Naive thymus-derived CD8-positive, alpha-beta T cell (primary cell): Measurements from ENCODE around the gene DEFB131A. TPM values are rescaled to one million over a fixed set of nuclear protein-coding genes. Genes with fewer than 3 reads are reported as not detected.
"Not testable (repeated sequence)": the region's sequence is repeated elsewhere in the genome, so short reads cannot be mapped to it uniquely, and the experiment has no call there.

Experiments
- ATAC-seq, 2 donors: fragments of 150-1000 bp; cut with Tn5 transposase in 1 of 2; sonication (Bioruptor Pico), chemical (Tn5 transposase) in 1 of 2; 1 replicate in 1 of 2; 2 replicates in 1 of 2; pipeline ENCODE4 v1.10.0; 2021; ENCODE audit warnings: mild to moderate bottlenecking in 2 of 2, moderate library complexity in 2 of 2
- POLR2A ChIA-PET: fragments of 350-600 bp; sonication (Branson Sonifier 250); formaldehyde crosslinking; loops from one replicate; lab custom pipeline; 2021; ENCODE audit warnings: antibody characterized with exemption; lab: Charles Lee
- DNase-seq, 10 donors: peaks; one replicate each; pipeline versions ENCODE4 v3.0.0 to v3.0.0-alpha.2; 2020 to 2022
- H3K27ac Mint-ChIP-seq, 10 donors: one replicate each; pipeline ENCODE4 v1.8.0; 2020 to 2022; ENCODE audit warnings: mild to moderate bottlenecking in 10 of 10, mixed read lengths in 10 of 10, moderate library complexity in 4 of 10, inconsistent platforms in 1 of 10
- H3K27me3 Mint-ChIP-seq, 5 donors: one replicate each; pipeline ENCODE4 v1.8.0; 2021 to 2022; ENCODE audit warnings: mixed read lengths in 5 of 5
- H3K36me3 Mint-ChIP-seq, 3 donors: one replicate each; pipeline ENCODE4 v1.8.0; 2020 to 2022; ENCODE audit warnings: mixed read lengths in 3 of 3, mild to moderate bottlenecking in 2 of 3, inconsistent platforms in 1 of 3
- H3K4me1 Mint-ChIP-seq, 4 donors: one replicate each; pipeline ENCODE4 v1.8.0; 2021 to 2022; ENCODE audit warnings: mixed read lengths in 4 of 4
- H3K4me3 Mint-ChIP-seq, 10 donors: one replicate each; pipeline ENCODE4 v1.8.0; 2020 to 2022; ENCODE audit warnings: mild to moderate bottlenecking in 10 of 10, mixed read lengths in 10 of 10, moderate library complexity in 6 of 10, inconsistent platforms in 1 of 10
- H3K9me3 Mint-ChIP-seq, 9 donors: one replicate each; pipeline ENCODE4 v1.8.0; 2020 to 2022; ENCODE audit warnings: mixed read lengths in 9 of 9, mild to moderate bottlenecking in 3 of 9, inconsistent platforms in 1 of 9, moderate library complexity in 1 of 9
- polyA plus RNA-seq, 3 donors: library from polyadenylated mRNA; unstranded; fragments of 300-500 nt; fragmentation: Illumina TruSeq; gene quantifications; one replicate each; pipeline ENCODE4 v1.2.3, GENCODE V29; 2021
- total RNA-seq, 8 experiments: library from RNA in 2 of 8; stranded (reverse) in 2 of 8; gene quantifications; one replicate each; pipeline ENCODE4 v1.2.3 and lab custom pipeline; 2021 to 2026

DEFB131A gene
- total and polyA plus RNA-seq, 5 experiments from 2014 or later, result not detected

GRCh38 chr4:9498468-9499040 lies 54.3 kb downstream of the DEFB131A start:
- H3K4me1 Mint-ChIP-seq, POLR2A ChIA-PET, H3K27ac Mint-ChIP-seq, H3K9me3 Mint-ChIP-seq, ATAC-seq, DNase-seq, H3K36me3 Mint-ChIP-seq: not testable (repeated sequence)
- Mint-ChIP-seq H3K4me3 (peak overlapping the region in 2 of 10 donors; percentile 43 to 50), H3K27me3 (peaks cover 2 to 36% (median 24%) of the 10 kb centered on the region in 5 donors)

GRCh38 chr4:9499974-9500487 lies 55.8 kb downstream of the DEFB131A start:
- H3K4me3 Mint-ChIP-seq, ATAC-seq, H3K4me1 Mint-ChIP-seq, H3K36me3 Mint-ChIP-seq, DNase-seq, H3K9me3 Mint-ChIP-seq, H3K27ac Mint-ChIP-seq, POLR2A ChIA-PET: not testable (repeated sequence)
- peaks cover 2 to 32% (median 23%) of the 10 kb centered on the region in 5 donors for H3K27me3 Mint-ChIP-seq

Other genes with a start within 250 kb of the DEFB131A start
- gene USP17L10, start 233.8 kb upstream of the DEFB131A start, total RNA-seq, result not detected
- gene USP17L10, start 233.8 kb upstream of the DEFB131A start, polyA plus RNA-seq, result not detected
- not detected for gene USP17L11, start 229.0 kb upstream of the DEFB131A start, total RNA-seq
- gene USP17L11, start 229.0 kb upstream of the DEFB131A start, polyA plus RNA-seq, result not detected
- not detected for gene USP17L12, start 224.3 kb upstream of the DEFB131A start, total RNA-seq
- gene USP17L12, start 224.3 kb upstream of the DEFB131A start, polyA plus RNA-seq, result not detected
- not detected for gene USP17L13, start 219.5 kb upstream of the DEFB131A start, total RNA-seq
- gene USP17L13, start 219.5 kb upstream of the DEFB131A start, polyA plus RNA-seq, result not detected
- gene USP17L15, start 210.0 kb upstream of the DEFB131A start, total RNA-seq, result not detected
- not detected for gene USP17L15, start 210.0 kb upstream of the DEFB131A start, polyA plus RNA-seq
- gene USP17L17, start 200.5 kb upstream of the DEFB131A start, total RNA-seq, result not detected
- gene USP17L17, start 200.5 kb upstream of the DEFB131A start, polyA plus RNA-seq, result not detected
- gene USP17L18, start 195.8 kb upstream of the DEFB131A start, total RNA-seq, result not detected
- gene USP17L18, start 195.8 kb upstream of the DEFB131A start, polyA plus RNA-seq, result not detected
- not detected for gene USP17L19, start 191.0 kb upstream of the DEFB131A start, total RNA-seq
- not detected for gene USP17L19, start 191.0 kb upstream of the DEFB131A start, polyA plus RNA-seq
- not detected for gene USP17L20, start 186.3 kb upstream of the DEFB131A start, total RNA-seq
- gene USP17L20, start 186.3 kb upstream of the DEFB131A start, polyA plus RNA-seq, result not detected
- gene USP17L21, start 181.5 kb upstream of the DEFB131A start, total RNA-seq, result not detected
- not detected for gene USP17L21, start 181.5 kb upstream of the DEFB131A start, polyA plus RNA-seq
- gene USP17L22, start 176.8 kb upstream of the DEFB131A start, total RNA-seq, result not detected
- not detected for gene USP17L22, start 176.8 kb upstream of the DEFB131A start, polyA plus RNA-seq
- gene USP17L24, start 119.2 kb upstream of the DEFB131A start, total RNA-seq, result not detected
- not detected for gene USP17L24, start 119.2 kb upstream of the DEFB131A start, polyA plus RNA-seq
- not detected for gene USP17L25, start 114.5 kb upstream of the DEFB131A start, total RNA-seq
- not detected for gene USP17L25, start 114.5 kb upstream of the DEFB131A start, polyA plus RNA-seq
- not detected for gene USP17L26, start 109.8 kb upstream of the DEFB131A start, total RNA-seq
- not detected for gene USP17L26, start 109.8 kb upstream of the DEFB131A start, polyA plus RNA-seq
- gene USP17L5, start 105.0 kb upstream of the DEFB131A start, total RNA-seq, result not detected
- gene USP17L5, start 105.0 kb upstream of the DEFB131A start, polyA plus RNA-seq, result not detected
- not detected for gene USP17L27, start 100.3 kb upstream of the DEFB131A start, total RNA-seq
- gene USP17L27, start 100.3 kb upstream of the DEFB131A start, polyA plus RNA-seq, result not detected
- gene USP17L28, start 95.5 kb upstream of the DEFB131A start, total RNA-seq, result not detected
- not detected for gene USP17L28, start 95.5 kb upstream of the DEFB131A start, polyA plus RNA-seq
- not detected for gene USP17L29, start 90.8 kb upstream of the DEFB131A start, total RNA-seq
- not detected for gene USP17L29, start 90.8 kb upstream of the DEFB131A start, polyA plus RNA-seq
- gene USP17L30, start 81.3 kb upstream of the DEFB131A start, total RNA-seq, result not detected
- not detected for gene USP17L30, start 81.3 kb upstream of the DEFB131A start, polyA plus RNA-seq